ENCODE data around the gene ANO3.
"Not testable (repeated sequence)": the region's sequence is repeated elsewhere in the genome, so short reads cannot be mapped to it uniquely, and the experiment has no call there.

ANO3 gene

GRCh38 chr11:26623076-26623659, 291.2 kb downstream of the ANO3 start:
- DNase-seq (ENCODE audit: low read depth in 2 of 2) = no peak

- no peak for DNase-seq (ENCODE audit: low read depth in 2 of 2)
Observed at GRCh38 chr11:26626346-26626745, 294.4 kb downstream of the ANO3 start.

GRCh38 chr11:26632691-26633159, 300.8 kb downstream of the ANO3 start:
- no peak for DNase-seq (ENCODE audit: low read depth in 2 of 2)

- DNase-seq (ENCODE audit: low read depth in 2 of 2) = not testable (repeated sequence)
Observed at GRCh38 chr11:26643314-26643713, 311.4 kb downstream of the ANO3 start.

GRCh38 chr11:26649884-26650283, 318.0 kb downstream of the ANO3 start:
- DNase-seq (ENCODE audit: low read depth in 2 of 2) = no peak

- no peak for DNase-seq (ENCODE audit: low read depth in 2 of 2)
Observed at GRCh38 chr11:26651916-26652315, 320.0 kb downstream of the ANO3 start.

- DNase-seq (ENCODE audit: low read depth in 2 of 2) = no peak
Observed at GRCh38 chr11:26655287-26655686, 323.4 kb downstream of the ANO3 start.

GRCh38 chr11:26662916-26663315, 331.0 kb downstream of the ANO3 start:
- no peak for DNase-seq (ENCODE audit: low read depth in 2 of 2)

- no peak for DNase-seq (ENCODE audit: low read depth in 2 of 2)
Observed at GRCh38 chr11:26665036-26665435, 333.1 kb downstream of the ANO3 start.

- DNase-seq (ENCODE audit: low read depth in 2 of 2) = no peak
Observed at GRCh38 chr11:26665946-26666345, 334.0 kb downstream of the ANO3 start.

- no peak for DNase-seq (ENCODE audit: low read depth in 2 of 2)
Observed at GRCh38 chr11:26675233-26675928, 343.5 kb downstream of the ANO3 start.

GRCh38 chr11:26676641-26677040, 344.7 kb downstream of the ANO3 start:
- no peak for DNase-seq (ENCODE audit: low read depth in 2 of 2)

GRCh38 chr11:26677566-26677965, 345.6 kb downstream of the ANO3 start:
- DNase-seq (ENCODE audit: low read depth in 2 of 2) = no peak

GRCh38 chr11:26687351-26687750, 355.4 kb downstream of the ANO3 start:
- no peak for DNase-seq (ENCODE audit: low read depth in 2 of 2)

- DNase-seq (ENCODE audit: low read depth in 2 of 2) = no peak
Observed at GRCh38 chr11:26688701-26689100, 356.8 kb downstream of the ANO3 start.

GRCh38 chr11:26696330-26696729, 364.4 kb downstream of the ANO3 start:
- DNase-seq (ENCODE audit: low read depth in 2 of 2) = no peak

GRCh38 chr11:26698224-26698623, 366.3 kb downstream of the ANO3 start:
- DNase-seq (ENCODE audit: low read depth in 2 of 2) = no peak

GRCh38 chr11:26700574-26701235, 368.8 kb downstream of the ANO3 start:
- DNase-seq (ENCODE audit: low read depth in 2 of 2) = no peak

- DNase-seq (ENCODE audit: low read depth in 2 of 2) = no peak
Observed at GRCh38 chr11:26702406-26702805, 370.5 kb downstream of the ANO3 start.

GRCh38 chr11:26703411-26704191, 371.7 kb downstream of the ANO3 start:
- DNase-seq (ENCODE audit: low read depth in 2 of 2) = no peak

GRCh38 chr11:26704249-26704648, 372.3 kb downstream of the ANO3 start:
- no peak for DNase-seq (ENCODE audit: low read depth in 2 of 2)

- DNase-seq (ENCODE audit: low read depth in 2 of 2) = no peak
Observed at GRCh38 chr11:26706181-26706580, 374.3 kb downstream of the ANO3 start.

All from stimulated activated CD8-positive, alpha-beta memory T cell treated with anti-CD3 and anti-CD28 coated beads, Interleukin-7, amount 100 ng/mL, for 1 hour (primary cell).